ENCODE data around the gene CRELD1.

Gene CRELD1

DNA sequence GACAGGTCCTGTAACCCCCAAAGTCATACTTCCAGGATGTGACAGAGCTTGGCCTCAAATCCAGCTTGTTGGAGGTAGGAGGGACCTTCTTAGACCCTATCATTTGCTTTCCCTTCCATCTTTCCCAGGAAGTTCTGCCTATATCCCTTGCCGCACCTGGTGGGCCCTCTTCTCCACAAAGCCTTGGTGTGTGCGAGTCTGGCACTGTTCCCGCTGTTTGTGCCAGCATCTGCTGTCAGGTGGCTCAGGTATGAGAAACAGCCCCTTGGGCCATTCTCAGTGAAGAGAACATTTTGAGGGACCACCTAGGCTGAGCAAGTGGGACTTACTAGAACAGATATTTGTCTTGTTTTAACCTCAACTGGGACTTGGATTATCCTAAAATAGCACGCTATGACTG lies 29.7 kb upstream of the CRELD1 start:
- DNase-seq, result no peak

DNA sequence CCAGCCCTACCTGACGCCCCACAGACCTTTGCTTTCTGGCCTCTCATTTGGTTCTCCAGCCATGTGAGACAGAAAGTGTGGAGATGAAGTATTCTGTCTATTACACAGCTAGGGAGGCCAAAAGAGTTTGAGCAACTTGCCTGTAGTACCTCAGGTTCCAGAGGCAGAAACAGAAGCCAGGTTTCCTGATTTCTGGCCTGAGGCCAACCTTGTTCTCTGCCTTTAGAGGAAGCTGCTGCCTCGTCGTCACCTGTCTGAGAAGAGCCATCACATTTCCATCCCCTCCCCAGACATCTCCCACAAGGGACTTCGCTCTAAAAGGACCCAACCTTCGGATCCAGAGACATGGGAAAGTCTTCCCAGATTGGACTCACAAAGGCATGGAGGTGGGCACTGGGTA lies 27.2 kb upstream of the CRELD1 start:
- DNase-seq, result no peak

- no peak for DNase-seq
These were observed 25.3 kb upstream of the CRELD1 start for GRCh38 chr3:9908286-9908685.

- DNase-seq, result no peak
These were observed 24.2 kb upstream of the CRELD1 start for GRCh38 chr3:9909221-9910013.

DNA sequence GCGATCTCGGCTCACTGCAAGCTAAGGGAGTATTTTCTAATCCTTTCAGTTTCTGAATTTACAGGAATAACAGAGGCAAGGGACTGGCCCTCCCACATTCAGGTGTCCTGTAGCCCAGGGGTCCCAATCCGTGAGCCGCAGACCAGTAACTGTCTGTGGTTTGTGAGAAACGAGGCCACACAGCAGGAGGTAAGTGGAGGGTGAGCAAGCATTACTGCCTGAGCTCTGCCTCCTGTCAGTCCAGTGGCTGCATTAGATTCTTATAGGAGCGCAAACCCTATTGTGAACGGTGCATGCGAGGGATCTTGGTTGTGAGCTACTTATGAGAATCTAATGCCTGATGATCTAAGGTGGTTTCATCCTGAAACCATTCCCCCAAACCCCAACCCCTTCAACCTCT lies 21.8 kb upstream of the CRELD1 start:
- DNase-seq, result no peak

GRCh38 chr3:9912294-9912935 lies 21.2 kb upstream of the CRELD1 start:
- DNase-seq, result no peak

- no peak for DNase-seq
These were observed 20.0 kb upstream of the CRELD1 start for GRCh38 chr3:9913601-9914000.

GRCh38 chr3:9914011-9914410 lies 19.6 kb upstream of the CRELD1 start:
- DNase-seq, result no peak

GRCh38 chr3:9914559-9915253 lies 18.9 kb upstream of the CRELD1 start:
- DNase-seq, result no peak

DNA sequence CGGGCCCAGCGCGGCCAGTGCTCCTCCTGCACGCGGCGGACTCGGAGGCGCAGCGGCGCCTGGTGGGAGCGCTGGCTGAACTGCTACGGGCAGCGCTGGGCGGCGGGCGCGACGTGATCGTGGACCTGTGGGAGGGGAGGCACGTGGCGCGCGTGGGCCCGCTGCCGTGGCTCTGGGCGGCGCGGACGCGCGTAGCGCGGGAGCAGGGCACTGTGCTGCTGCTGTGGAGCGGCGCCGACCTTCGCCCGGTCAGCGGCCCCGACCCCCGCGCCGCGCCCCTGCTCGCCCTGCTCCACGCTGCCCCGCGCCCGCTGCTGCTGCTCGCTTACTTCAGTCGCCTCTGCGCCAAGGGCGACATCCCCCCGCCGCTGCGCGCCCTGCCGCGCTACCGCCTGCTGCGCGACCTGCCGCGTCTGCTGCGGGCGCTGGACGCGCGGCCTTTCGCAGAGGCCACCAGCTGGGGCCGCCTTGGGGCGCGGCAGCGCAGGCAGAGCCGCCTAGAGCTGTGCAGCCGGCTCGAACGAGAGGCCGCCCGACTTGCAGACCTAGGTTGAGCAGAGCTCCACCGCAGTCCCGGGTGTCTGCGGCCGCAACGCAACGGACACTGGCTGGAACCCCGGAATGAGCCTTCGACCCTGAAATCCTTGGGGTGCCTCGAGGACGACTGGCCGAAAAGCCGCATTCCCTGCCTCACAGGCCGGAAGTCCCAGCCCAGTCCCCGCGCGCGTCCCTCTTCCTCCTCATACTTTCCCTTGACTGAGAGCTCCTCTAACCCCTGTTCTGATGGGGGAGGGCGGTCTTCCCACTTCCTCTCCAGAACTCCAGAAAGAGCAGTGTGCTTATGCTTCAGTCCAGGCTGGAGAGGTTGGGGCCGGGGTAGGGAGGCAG lies 18.1 kb upstream of the CRELD1 start:
- DNase-seq, result no peak

DNA sequence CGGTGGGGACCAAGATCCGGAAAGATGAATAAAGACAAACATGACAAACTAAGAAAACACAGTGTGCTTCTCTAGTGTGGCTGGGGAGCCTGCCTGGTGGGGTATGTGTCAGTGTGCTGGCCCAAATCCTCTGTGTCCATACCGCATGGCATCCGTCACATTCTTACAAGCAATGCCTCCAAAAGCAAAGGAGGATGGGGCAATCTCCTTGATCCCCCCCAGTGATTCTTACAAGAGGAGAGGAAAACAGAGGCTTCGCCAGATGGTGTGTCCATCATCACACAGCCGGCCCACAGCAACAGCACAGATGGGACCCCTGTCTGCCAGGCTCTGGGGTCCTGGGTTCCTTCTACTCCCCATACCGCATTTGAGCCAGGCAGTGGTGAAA lies 17.3 kb upstream of the CRELD1 start:
- no peak for DNase-seq

DNA sequence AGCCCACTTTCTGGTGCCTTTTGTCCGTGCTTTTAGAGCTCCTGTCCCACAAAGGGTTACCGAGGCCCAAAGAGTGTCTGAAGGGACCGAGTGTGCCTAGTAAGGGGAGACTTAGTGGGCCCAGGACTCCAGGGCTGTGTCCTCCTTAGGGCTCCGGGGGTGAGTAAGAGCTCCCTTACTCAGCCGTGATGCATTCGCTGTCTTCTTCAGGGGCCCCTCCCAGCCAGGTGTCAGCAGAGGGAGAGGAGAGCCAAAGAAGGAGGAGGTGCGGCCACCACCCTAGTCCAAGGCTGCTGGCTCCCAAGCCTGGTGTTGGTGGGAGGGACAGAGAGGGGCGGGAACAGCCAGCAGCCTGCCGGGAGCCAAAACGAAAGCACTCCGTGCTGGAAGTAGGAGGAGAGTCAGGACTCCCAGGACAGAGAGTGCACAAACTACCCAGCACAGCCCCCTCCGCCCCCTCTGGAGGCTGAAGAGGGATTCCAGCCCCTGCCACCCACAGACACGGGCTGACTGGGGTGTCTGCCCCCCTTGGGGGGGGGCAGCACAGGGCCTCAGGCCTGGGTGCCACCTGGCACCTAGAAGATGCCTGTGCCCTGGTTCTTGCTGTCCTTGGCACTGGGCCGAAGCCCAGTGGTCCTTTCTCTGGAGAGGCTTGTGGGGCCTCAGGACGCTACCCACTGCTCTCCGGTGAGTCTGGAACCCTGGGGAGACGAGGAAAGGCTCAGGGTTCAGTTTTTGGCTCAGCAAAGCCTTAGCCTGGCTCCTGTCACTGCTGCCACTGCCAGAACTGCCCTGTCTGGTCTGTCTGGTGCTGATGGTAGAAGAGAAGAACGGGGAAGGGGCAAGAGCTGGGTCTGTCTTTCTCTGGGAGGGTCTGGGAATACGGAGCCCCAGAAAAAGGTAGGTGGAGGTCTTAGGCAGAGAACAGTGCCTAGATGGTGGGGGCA lies 16.6 kb upstream of the CRELD1 start, which contains the start of gene IL17RC:
Gene IL17RC (plus strand): TSS at position 365 of the 947 bp plus-strand sequence. CDS start 218 bp downstream, at position 583.
- DNase-seq, result no peak

GRCh38 chr3:9917820-9918219 lies 15.8 kb upstream of the CRELD1 start:
- no peak for DNase-seq

DNA sequence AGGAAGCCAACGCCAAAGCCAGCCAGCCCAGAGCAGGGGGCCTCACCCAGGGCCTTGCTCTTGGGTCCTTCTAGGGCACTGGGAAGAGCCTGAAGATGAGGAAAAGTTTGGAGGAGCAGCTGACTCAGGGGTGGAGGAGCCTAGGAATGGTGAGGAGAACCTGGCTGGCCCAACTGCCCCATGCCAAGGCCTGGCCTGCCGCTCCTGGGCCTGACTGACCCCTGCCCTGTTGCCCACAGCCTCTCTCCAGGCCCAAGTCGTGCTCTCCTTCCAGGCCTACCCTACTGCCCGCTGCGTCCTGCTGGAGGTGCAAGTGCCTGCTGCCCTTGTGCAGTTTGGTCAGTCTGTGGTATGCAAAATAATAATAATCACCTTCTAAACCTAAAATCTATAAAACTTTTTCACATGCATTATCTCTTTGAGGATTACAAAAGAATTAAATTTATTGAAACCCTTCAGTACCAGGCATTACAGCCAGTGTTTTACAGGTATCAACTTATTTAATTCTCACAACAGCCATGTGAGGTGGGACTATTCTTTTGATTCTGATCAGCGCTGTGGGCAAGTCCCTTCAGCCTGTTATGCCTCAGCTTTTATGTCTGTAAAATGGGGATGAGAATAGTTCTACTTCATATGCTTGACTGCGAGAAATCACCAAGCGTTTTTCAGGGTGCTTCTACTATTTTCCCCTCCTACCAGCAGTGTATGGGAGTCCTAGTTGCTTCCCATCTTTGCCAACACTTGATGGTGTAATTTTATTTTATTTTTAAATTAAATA lies 15.2 kb upstream of the CRELD1 start:
- no peak for DNase-seq

GRCh38 chr3:9928158-9928557 lies 5.5 kb upstream of the CRELD1 start:
- no peak for DNase-seq

DNA sequence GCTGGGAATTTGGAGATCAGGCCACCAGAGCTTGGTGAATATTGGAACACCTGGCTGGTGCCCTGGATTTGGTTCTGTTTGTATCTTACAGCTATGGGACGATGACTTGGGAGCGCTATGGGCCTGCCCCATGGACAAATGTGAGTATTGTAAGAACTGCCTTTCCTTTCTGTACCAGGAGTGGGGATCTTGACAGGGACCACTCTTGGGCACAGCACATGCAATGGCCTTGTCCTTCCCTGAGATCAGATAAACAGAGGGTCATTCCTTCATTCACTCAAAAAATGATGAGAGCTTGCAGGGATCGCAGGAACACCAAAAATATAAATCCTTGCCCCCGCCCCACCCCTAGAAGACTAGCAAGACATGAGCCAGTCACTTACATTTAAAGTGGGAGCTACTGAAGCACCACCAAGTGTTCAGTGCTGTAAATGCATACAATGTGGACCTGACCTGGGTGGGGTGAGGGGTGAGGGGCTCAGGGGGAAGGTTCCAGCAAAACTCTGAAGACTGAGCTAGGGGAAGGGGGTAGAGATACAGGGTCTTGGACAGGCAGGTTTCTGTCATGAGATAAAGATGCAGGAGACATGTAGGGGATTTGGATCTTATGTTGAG lies 2.7 kb upstream of the CRELD1 start:
- DNase-seq, result no peak

DNA sequence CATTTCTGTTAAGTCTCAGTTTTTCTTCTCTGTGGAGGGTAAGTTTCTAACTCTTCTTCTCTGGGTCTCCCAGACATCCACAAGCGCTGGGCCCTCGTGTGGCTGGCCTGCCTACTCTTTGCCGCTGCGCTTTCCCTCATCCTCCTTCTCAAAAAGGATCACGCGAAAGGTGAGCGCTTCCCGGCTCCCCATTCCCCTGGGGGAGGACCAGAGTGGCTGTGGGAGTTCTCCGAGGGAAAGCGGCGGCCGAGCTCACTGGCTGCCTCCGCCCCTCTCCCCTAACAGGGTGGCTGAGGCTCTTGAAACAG lies 1.1 kb upstream of the CRELD1 start:
- DNase-seq, result no peak

- DNase-seq, result peak; percentile 90
These were observed 632 bp upstream of the CRELD1 start for GRCh38 chr3:9932843-9933560.

DNA sequence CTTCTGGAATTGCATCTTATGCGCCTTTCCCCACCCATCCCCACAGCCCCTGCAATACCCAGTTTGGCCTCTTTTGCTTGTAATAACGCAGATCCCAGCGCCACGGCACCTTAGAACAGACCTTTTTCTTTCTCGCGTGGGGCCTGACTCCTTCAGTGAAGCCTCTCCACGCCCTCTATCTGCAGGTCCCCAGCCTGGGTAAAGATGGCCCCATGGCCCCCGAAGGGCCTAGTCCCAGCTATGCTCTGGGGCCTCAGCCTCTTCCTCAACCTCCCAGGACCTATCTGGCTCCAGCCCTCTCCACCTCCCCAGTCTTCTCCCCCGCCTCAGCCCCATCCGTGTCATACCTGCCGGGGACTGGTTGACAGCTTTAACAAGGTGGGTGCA lies 594 bp downstream of the CRELD1 start:
- peak; percentile 36 for DNase-seq

DNA sequence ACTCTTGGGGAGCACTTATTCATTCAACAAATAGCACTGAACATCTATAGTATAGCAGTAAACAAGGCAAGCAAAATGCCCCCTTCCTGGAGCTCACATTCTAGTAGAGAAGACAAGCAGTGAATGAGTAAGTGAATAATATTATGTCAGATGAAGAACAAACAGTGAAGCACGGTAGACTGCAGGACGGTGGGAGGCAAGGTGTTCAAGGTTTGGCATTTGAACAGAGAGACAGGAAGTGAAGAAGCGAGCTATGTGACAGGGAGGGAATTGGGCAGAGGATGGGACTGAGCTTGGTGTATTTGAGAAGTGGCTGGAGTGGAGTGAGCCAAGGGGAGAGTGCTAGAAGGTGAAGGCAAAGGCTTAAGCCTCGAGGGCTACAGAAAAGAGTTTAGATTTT lies 1.4 kb downstream of the CRELD1 start:
- no peak for DNase-seq

All from CD4-positive, alpha-beta T cell treated with Interleukin-15 for 1 hour (primary cell).